Measurements from ENCODE around the gene ATR.

DNA sequence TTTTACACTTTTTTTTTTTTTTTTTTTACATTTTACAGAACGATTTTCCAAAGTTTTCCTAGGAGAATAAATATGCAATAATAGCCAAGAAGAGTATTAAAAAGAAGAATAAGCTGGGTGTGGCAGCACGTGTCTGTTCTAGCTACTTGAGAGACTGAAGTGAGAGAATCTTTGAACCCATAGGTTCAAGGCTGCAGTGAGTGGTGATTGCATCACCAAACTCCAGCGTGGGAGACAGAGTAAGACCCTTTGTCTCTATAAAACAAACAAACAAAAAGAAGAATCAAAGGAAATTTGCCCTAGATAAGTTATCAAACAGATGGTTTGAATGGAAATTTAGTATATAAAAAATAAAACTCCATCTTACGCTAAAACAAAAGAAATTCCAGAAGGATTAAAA, 144.0 kb downstream of the ATR start:
- no peak for TF ChIP-seq EZH2 (IDR thresholded peaks at IDR 0.05)
- TF ChIP-seq POLR2AphosphoS5 (IDR thresholded peaks at IDR 0.05; ENCODE audit: borderline replicate concordance, low read depth, low read length) = no peak
- TF ChIP-seq FOXP2 (optimal IDR thresholded peaks at IDR 0.05; ENCODE audit: control extremely low read depth, extremely low read length, insufficient read depth) = no peak

Data from SK-N-MC (cell line).